Fibroblast of mammary gland (primary cell): Measurements from ENCODE around the gene ABCA13.

Source experiments
- DNase-seq: peaks from one replicate; pipeline ENCODE4 v3.0.0-alpha.2; 2010; ENCODE audit warnings: low read depth
- H3K4me3 ChIP-seq: 2 replicates; pipeline ENCODE4 v1.5.1; 2011; ENCODE audit warnings: low read depth, mild to moderate bottlenecking, low read length, moderate library complexity; ENCODE audit not compliant: control insufficient read depth
- TF ChIP-seq, protein P1 (sequence below): conservative IDR thresholded peaks from 2 replicates; pipeline ENCODE4 v1.5.1; 2011; ENCODE audit warnings: low read depth, low read length, inconsistent platforms; ENCODE audit not compliant: control insufficient read depth, insufficient read depth

ABCA13 gene

DNA sequence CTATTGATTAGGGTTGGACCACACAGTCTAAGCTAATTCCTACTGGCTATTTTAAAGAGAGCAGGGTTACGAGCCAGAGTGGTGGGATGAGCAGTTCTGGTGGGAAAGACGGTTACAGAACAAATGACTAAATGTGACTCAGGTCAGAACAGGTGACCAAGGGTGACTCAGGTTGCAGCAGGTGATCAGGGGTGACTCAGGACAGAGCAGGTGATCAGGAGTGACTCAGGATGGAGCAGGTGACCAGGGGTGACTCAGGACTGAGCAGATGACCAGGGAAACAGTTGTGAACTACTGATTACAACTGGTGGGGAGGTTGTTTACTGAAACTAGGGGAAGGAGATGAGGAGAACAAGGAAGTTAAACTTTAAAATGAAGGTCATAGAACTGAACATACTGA, 366.3 kb downstream of the ABCA13 start:
- H3K4me3 ChIP-seq: no peak overlapping the region
- DNase-seq: peak; percentile 11
- TF ChIP-seq, protein P1, sequence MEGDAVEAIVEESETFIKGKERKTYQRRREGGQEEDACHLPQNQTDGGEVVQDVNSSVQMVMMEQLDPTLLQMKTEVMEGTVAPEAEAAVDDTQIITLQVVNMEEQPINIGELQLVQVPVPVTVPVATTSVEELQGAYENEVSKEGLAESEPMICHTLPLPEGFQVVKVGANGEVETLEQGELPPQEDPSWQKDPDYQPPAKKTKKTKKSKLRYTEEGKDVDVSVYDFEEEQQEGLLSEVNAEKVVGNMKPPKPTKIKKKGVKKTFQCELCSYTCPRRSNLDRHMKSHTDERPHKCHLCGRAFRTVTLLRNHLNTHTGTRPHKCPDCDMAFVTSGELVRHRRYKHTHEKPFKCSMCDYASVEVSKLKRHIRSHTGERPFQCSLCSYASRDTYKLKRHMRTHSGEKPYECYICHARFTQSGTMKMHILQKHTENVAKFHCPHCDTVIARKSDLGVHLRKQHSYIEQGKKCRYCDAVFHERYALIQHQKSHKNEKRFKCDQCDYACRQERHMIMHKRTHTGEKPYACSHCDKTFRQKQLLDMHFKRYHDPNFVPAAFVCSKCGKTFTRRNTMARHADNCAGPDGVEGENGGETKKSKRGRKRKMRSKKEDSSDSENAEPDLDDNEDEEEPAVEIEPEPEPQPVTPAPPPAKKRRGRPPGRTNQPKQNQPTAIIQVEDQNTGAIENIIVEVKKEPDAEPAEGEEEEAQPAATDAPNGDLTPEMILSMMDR: no peak

DNA sequence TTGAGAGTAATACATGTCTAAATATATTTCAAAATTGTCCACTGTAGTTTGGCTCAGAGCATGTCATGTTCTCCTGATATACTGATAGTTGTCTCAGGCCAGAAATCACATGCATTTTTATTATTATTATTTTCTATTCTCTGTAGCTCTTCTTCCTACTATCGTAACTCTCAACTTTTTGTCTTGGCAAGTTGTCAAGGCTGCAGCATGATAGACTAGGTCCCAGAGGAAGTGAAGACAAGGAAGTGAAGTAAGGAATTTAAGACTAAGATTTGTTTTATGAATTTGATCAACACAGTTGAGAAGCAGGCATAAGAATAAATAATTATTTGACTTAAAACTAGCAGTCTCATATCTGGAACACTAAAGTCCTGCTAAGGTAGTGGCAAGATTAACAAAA, 369.5 kb downstream of the ABCA13 start:
- DNase-seq: no peak
- TF ChIP-seq, protein P1: no peak
- no peak overlapping the region for H3K4me3 ChIP-seq

DNA sequence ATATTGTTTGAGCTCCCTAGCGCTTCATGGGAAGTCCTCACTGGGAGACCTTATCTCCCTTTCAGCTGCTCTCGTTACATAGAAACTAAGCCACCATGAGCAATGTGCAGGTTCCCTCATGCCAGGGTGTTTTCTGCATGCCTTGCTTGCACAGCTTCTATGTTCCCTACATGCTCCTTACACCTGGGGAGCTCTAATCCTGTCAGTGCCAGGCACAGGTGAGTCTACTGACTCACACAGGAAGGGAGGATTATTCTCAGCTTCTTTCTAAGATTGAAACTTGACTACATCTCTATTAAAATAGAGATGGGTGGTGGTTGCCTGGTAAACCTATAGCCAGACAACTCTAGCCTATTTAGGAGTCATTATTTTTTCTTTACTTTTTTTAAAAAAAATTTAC, 377.4 kb downstream of the ABCA13 start:
- no peak for DNase-seq
- TF ChIP-seq, protein P1: no peak

DNA sequence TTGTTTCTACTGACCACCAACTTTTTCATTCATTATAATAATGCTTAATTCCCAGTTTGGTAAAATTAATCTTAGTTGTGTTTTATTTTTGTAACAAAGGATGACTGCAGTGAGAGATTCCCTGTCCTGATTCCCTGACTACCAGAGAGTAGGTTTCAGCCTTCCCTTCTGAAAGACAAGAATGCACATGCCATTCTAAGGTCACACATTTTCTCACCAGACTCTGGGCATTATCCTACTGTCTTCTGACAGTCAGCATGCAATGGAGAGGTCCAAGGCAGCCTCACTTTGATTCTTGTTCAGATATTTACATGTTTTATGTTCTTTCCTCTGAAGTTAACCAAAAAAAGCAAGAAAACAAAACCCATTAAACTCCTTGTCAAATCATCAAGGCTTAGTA, 380.4 kb downstream of the ABCA13 start:
- TF ChIP-seq, protein P1: no peak

More for the DNA sequence above, 377.4 kb downstream of the ABCA13 start:
- no peak overlapping the region for H3K4me3 ChIP-seq

DNA sequence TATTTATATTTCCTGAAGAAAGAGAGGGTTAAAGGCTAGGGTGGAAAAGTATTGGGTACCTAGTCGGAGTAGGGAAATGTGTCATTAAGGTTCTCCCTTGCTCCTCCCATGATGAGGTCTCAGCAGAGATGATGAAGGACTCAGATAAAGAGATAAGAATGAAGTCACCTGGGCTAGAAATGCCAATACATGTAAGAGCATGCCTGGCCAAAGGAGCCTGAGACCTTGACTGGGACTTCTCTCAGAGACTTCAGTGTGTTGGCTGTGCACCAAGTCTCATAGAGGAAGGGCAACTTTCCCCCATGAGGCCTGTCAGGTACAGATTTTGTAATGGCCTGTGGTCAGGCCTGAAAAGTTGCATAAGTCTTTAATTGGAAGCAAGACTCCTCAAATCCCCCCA, 392.1 kb downstream of the ABCA13 start:
- H3K4me3 ChIP-seq: no peak overlapping the region
- TF ChIP-seq, protein P1: no peak

More for the DNA sequence above, 380.4 kb downstream of the ABCA13 start:
- no peak for DNase-seq
- no peak overlapping the region for H3K4me3 ChIP-seq

DNA sequence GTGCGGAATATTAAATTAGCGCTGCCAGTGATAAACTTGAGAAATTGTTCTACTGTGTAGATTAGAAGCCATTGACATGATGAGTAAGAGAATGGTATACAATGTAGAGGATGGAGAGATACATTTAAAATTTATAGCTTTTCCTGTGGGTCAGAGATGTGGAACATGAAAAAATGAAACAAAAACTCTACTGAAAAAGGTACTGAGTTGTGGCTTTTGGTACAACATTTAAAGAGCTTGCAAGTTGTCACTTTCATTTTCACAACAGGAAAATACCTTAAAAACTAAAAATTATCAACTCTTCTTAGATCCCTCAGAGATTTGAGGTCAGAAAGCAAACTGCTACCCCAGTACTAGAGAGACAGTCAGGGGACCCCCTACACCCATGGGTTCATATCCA, 404.3 kb downstream of the ABCA13 start:
- TF ChIP-seq, protein P1: no peak
- H3K4me3 ChIP-seq: no peak overlapping the region
- DNase-seq: no peak

More for the DNA sequence above, 392.1 kb downstream of the ABCA13 start:
- no peak for DNase-seq

DNA sequence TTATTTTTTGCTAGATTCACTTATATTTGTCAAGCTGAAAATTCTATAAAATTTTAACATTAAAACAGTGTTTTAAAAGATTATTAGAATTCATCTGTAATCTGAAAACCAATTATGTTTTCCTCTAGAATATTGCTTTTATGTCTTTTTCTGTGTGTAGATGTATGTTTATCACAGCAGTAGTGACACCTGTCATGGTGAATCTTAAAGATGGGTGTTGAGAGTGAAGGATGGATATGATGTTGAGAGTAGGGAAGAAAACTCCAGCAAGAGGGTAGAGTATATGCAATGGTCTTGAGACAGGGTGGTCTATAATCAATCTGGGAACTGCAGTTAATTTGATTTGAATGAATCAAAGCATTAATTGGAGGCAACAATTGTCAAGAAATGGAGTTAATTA, 416.2 kb downstream of the ABCA13 start:
- TF ChIP-seq, protein P1: no peak
- DNase-seq: no peak
- no peak overlapping the region for H3K4me3 ChIP-seq
